H1 (cell line): ENCODE data around the gene CEBPA. TPM values are rescaled to one million over a fixed set of nuclear protein-coding genes. Genes with fewer than 3 reads are reported as not detected.

Experiments
- CTBP2 ChIP-seq: IDR thresholded peaks from 2 replicates; pipeline ENCODE4 v1.7.0; 2011; ENCODE audit warnings: borderline replicate concordance, mild to moderate bottlenecking, moderate library complexity, mixed read lengths, low read length; ENCODE audit not compliant: insufficient read depth, insufficient read length
- EP300 ChIP-seq, 2 experiments: IDR thresholded peaks; 1 replicate in 1 of 2; 2 replicates in 1 of 2; pipeline ENCODE4 v1.6.1; 2011 to 2012; ENCODE audit warnings: low read depth in 2 of 2, low read length in 2 of 2, mild to moderate bottlenecking in 2 of 2, borderline replicate concordance in 1 of 2, inconsistent platforms in 1 of 2, moderate library complexity in 1 of 2
- FOSL1 ChIP-seq: IDR thresholded peaks from 2 replicates; pipeline ENCODE4 v1.6.1; 2011; ENCODE audit warnings: mild to moderate bottlenecking, low read depth, low read length, moderate library complexity; ENCODE audit not compliant: insufficient read depth
- KDM1A ChIP-seq: fragments of 200-600, 300-600 bp; sonication (generic); IDR thresholded peaks from 2 replicates; pipeline ENCODE4 v1.7.1; 2016; ENCODE audit warnings: mild to moderate bottlenecking, low read length, borderline replicate concordance
- PHF8 ChIP-seq: fragments of 200-600 bp; sonication (generic); conservative IDR thresholded peaks from 2 replicates; pipeline ENCODE4 v1.7.1; 2012; ENCODE audit warnings: low read depth, mild to moderate bottlenecking, inconsistent platforms, low read length, moderate library complexity
- POU5F1 ChIP-seq: IDR thresholded peaks from 2 replicates; pipeline ENCODE4 v1.6.1; 2011; ENCODE audit warnings: low read depth, mild to moderate bottlenecking, low read length, moderate library complexity
- SAP30 ChIP-seq: fragments of 300-600 bp; sonication (generic); IDR thresholded peaks from 2 replicates; pipeline ENCODE4 v1.7.1; 2012; ENCODE audit warnings: low read length, moderate library complexity, mild to moderate bottlenecking, inconsistent platforms; ENCODE audit not compliant: insufficient read depth, insufficient replicate concordance
- SP4 ChIP-seq: IDR thresholded peaks from 2 replicates; pipeline ENCODE4 v1.6.1; 2012; ENCODE audit warnings: low read length, inconsistent platforms
- SUZ12 ChIP-seq: fragments of 200-600 bp; sonication (generic); IDR thresholded peaks from 2 replicates; pipeline ENCODE4 v1.6.1; 2012; ENCODE audit warnings: mild to moderate bottlenecking, inconsistent platforms, low read length, moderate library complexity, mixed read lengths
- TCF12 ChIP-seq: IDR thresholded peaks from 2 replicates; pipeline ENCODE4 v1.6.1; 2011; ENCODE audit warnings: low read depth, mild to moderate bottlenecking, low read length
- polyA plus RNA-seq, 7 experiments: library from polyadenylated mRNA; depleted of rRNA in 3 of 7; stranded (reverse) in 5 of 7; unstranded in 2 of 7; fragments of >200 nt in 5 of 7; fragments of 200-250 nt in 2 of 7; gene quantifications; 1 replicate in 5 of 7; 2 replicates in 1 of 7; 4 replicates in 1 of 7; pipeline versions ENCODE4 v1.2.1 to v1.2.3, GENCODE V29; 2011 to 2013; ENCODE audit warnings: missing spikeins in 2 of 7, mixed read lengths in 2 of 7
- total RNA-seq: library from RNA; stranded (reverse); fragmentation: NEBNext Ultra II Directional; extraction: Animal tissue kit (Norgen Biotek cat#: 25700); gene quantifications from 2 replicates; pipeline ENCODE4 v1.2.1, GENCODE V29; 2021
- TF ChIP-seq, protein P1 (sequence below): fragments of 300-600 bp; sonication (generic); IDR thresholded peaks from 2 replicates; pipeline ENCODE4 v1.7.1; 2012; ENCODE audit warnings: low read length, moderate library complexity, mild to moderate bottlenecking, inconsistent platforms; ENCODE audit not compliant: insufficient replicate concordance

Gene CEBPA
- total and polyA plus RNA-seq, 2 of the 8 experiments (the other 6 are each of a cell fraction or from before 2014, with no cell fraction given) = 2.0 to 2.7 TPM

DNA sequence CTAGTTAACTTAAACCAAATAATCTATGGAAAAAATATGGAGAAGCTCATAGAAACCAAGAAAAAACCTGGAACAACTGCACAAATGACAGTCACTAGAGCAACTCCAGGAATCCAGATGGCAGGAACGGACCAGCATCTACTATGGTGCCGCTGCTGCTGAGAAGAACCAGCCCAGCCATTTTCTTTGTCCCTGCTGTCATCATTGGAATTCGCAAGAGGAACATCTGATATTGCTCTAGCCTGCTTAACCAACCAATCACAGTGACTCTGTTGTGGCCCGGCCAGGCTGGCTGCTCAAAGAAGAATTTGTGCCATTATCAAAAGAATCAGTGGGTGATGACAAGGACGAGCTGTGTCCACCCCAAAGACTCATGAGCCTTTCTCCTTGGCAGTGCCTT is 33.1 kb upstream of the CEBPA start (continued):
- TF ChIP-seq, protein P1, sequence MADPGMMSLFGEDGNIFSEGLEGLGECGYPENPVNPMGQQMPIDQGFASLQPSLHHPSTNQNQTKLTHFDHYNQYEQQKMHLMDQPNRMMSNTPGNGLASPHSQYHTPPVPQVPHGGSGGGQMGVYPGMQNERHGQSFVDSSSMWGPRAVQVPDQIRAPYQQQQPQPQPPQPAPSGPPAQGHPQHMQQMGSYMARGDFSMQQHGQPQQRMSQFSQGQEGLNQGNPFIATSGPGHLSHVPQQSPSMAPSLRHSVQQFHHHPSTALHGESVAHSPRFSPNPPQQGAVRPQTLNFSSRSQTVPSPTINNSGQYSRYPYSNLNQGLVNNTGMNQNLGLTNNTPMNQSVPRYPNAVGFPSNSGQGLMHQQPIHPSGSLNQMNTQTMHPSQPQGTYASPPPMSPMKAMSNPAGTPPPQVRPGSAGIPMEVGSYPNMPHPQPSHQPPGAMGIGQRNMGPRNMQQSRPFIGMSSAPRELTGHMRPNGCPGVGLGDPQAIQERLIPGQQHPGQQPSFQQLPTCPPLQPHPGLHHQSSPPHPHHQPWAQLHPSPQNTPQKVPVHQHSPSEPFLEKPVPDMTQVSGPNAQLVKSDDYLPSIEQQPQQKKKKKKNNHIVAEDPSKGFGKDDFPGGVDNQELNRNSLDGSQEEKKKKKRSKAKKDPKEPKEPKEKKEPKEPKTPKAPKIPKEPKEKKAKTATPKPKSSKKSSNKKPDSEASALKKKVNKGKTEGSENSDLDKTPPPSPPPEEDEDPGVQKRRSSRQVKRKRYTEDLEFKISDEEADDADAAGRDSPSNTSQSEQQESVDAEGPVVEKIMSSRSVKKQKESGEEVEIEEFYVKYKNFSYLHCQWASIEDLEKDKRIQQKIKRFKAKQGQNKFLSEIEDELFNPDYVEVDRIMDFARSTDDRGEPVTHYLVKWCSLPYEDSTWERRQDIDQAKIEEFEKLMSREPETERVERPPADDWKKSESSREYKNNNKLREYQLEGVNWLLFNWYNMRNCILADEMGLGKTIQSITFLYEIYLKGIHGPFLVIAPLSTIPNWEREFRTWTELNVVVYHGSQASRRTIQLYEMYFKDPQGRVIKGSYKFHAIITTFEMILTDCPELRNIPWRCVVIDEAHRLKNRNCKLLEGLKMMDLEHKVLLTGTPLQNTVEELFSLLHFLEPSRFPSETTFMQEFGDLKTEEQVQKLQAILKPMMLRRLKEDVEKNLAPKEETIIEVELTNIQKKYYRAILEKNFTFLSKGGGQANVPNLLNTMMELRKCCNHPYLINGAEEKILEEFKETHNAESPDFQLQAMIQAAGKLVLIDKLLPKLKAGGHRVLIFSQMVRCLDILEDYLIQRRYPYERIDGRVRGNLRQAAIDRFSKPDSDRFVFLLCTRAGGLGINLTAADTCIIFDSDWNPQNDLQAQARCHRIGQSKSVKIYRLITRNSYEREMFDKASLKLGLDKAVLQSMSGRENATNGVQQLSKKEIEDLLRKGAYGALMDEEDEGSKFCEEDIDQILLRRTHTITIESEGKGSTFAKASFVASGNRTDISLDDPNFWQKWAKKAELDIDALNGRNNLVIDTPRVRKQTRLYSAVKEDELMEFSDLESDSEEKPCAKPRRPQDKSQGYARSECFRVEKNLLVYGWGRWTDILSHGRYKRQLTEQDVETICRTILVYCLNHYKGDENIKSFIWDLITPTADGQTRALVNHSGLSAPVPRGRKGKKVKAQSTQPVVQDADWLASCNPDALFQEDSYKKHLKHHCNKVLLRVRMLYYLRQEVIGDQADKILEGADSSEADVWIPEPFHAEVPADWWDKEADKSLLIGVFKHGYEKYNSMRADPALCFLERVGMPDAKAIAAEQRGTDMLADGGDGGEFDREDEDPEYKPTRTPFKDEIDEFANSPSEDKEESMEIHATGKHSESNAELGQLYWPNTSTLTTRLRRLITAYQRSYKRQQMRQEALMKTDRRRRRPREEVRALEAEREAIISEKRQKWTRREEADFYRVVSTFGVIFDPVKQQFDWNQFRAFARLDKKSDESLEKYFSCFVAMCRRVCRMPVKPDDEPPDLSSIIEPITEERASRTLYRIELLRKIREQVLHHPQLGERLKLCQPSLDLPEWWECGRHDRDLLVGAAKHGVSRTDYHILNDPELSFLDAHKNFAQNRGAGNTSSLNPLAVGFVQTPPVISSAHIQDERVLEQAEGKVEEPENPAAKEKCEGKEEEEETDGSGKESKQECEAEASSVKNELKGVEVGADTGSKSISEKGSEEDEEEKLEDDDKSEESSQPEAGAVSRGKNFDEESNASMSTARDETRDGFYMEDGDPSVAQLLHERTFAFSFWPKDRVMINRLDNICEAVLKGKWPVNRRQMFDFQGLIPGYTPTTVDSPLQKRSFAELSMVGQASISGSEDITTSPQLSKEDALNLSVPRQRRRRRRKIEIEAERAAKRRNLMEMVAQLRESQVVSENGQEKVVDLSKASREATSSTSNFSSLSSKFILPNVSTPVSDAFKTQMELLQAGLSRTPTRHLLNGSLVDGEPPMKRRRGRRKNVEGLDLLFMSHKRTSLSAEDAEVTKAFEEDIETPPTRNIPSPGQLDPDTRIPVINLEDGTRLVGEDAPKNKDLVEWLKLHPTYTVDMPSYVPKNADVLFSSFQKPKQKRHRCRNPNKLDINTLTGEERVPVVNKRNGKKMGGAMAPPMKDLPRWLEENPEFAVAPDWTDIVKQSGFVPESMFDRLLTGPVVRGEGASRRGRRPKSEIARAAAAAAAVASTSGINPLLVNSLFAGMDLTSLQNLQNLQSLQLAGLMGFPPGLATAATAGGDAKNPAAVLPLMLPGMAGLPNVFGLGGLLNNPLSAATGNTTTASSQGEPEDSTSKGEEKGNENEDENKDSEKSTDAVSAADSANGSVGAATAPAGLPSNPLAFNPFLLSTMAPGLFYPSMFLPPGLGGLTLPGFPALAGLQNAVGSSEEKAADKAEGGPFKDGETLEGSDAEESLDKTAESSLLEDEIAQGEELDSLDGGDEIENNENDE = no peak
- no peak for TF ChIP-seq POU5F1
- TF ChIP-seq CTBP2 = no peak
- TF ChIP-seq TCF12 = no peak
- TF ChIP-seq SUZ12 = no peak
- no peak for TF ChIP-seq FOSL1
- no peak for TF ChIP-seq SP4
- TF ChIP-seq KDM1A = no peak
- TF ChIP-seq PHF8 = no peak
- no peak for TF ChIP-seq SAP30
- TF ChIP-seq EP300 (IDR thresholded peaks at IDR 0.05; ENCODE audit: borderline replicate concordance in 1 of 2, low read depth in 2 of 2, low read length in 2 of 2) = no peak
